Measurements from ENCODE around the gene KCNK3. TPM values are rescaled to one million over a fixed set of nuclear protein-coding genes. Genes with fewer than 3 reads are reported as not detected.

KCNK3 gene
- total and polyA plus RNA-seq, 10 of the 15 experiments (the other 5 are each of a cell fraction or from before 2014, with no cell fraction given) = 0.13 TPM; not detected in 9

- TF ChIP-seq KAT2A (conservative IDR thresholded peaks at IDR 0.05; ENCODE audit: control insufficient read depth, low read depth, low read length) = no peak
- TF ChIP-seq, protein P1, sequence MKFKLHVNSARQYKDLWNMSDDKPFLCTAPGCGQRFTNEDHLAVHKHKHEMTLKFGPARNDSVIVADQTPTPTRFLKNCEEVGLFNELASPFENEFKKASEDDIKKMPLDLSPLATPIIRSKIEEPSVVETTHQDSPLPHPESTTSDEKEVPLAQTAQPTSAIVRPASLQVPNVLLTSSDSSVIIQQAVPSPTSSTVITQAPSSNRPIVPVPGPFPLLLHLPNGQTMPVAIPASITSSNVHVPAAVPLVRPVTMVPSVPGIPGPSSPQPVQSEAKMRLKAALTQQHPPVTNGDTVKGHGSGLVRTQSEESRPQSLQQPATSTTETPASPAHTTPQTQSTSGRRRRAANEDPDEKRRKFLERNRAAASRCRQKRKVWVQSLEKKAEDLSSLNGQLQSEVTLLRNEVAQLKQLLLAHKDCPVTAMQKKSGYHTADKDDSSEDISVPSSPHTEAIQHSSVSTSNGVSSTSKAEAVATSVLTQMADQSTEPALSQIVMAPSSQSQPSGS (IDR thresholded peaks at IDR 0.05; ENCODE audit: low read length) = no peak
- TF ChIP-seq, protein P2, sequence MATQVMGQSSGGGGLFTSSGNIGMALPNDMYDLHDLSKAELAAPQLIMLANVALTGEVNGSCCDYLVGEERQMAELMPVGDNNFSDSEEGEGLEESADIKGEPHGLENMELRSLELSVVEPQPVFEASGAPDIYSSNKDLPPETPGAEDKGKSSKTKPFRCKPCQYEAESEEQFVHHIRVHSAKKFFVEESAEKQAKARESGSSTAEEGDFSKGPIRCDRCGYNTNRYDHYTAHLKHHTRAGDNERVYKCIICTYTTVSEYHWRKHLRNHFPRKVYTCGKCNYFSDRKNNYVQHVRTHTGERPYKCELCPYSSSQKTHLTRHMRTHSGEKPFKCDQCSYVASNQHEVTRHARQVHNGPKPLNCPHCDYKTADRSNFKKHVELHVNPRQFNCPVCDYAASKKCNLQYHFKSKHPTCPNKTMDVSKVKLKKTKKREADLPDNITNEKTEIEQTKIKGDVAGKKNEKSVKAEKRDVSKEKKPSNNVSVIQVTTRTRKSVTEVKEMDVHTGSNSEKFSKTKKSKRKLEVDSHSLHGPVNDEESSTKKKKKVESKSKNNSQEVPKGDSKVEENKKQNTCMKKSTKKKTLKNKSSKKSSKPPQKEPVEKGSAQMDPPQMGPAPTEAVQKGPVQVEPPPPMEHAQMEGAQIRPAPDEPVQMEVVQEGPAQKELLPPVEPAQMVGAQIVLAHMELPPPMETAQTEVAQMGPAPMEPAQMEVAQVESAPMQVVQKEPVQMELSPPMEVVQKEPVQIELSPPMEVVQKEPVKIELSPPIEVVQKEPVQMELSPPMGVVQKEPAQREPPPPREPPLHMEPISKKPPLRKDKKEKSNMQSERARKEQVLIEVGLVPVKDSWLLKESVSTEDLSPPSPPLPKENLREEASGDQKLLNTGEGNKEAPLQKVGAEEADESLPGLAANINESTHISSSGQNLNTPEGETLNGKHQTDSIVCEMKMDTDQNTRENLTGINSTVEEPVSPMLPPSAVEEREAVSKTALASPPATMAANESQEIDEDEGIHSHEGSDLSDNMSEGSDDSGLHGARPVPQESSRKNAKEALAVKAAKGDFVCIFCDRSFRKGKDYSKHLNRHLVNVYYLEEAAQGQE (IDR thresholded peaks at IDR 0.05; ENCODE audit: low read depth, low read length) = no peak
- TF ChIP-seq EZH2 (IDR thresholded peaks at IDR 0.05; ENCODE audit: borderline replicate concordance, control insufficient read depth, low read depth, low read length) = no peak
Observed at GRCh38 chr2:26699295-26699694, 6.8 kb downstream of the KCNK3 start (continued).

DNA sequence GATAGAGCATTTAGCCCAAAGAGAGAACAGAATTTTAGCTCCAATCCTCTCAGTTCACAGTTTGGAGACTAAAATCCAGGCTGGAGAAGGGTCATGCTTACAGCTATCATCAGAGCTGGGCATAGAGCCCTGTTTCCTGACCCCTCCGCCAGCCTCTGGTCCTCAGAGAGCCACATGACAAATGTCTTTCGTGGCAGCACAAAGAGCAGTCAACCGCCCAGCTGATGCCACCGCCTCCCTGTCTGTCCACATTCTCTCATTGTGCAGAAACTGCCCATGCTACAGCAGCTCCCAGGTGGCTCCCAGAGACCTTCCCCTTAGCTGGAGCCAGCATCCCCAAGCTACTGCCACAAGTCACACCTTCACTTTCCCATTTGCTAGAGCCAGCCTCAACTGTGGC lies 7.6 kb downstream of the KCNK3 start:
- Histone ChIP-seq H2AFZ (ENCODE audit: control insufficient read depth, low read depth, low read length) (no peak overlapping the region), H3K27me3 (replicated peaks in 1 of 2; ENCODE audit: control insufficient read depth in 2 of 2, insufficient read depth in 2 of 2, low read length in 1 of 2) (peaks cover 5 to 8% of the 10 kb centered on the region in 2 experiments; a peak in 3 of 4 replicates), H4K20me1 (ENCODE audit: control insufficient read depth, insufficient read depth) (no peaks in the 10 kb centered on the region), H3K27ac (ENCODE audit: control insufficient read depth, insufficient read depth) (no peak overlapping the region), H3K9me3 (replicated peaks; ENCODE audit: control insufficient read depth, insufficient read depth, low read length) (no peaks in the 10 kb centered on the region), H3K79me2 (ENCODE audit: control insufficient read depth, insufficient read depth, low read length) (no peaks in the 10 kb centered on the region), H3K4me3 (no peak overlapping the region), H3K36me3 (ENCODE audit: control insufficient read depth in 2 of 2, insufficient read depth in 2 of 2, low read length in 1 of 2) (no peaks in the 10 kb centered on the region), H3K4me2 (ENCODE audit: control insufficient read depth, insufficient read depth) (no peak overlapping the region), H3K4me1 (ENCODE audit: control insufficient read depth, insufficient read depth, low read length) (no peaks in the 10 kb centered on the region), H3K9ac (ENCODE audit: control insufficient read depth, insufficient read depth, low read length) (no peak overlapping the region)
- RAD21 ChIA-PET (ENCODE audit: unreplicated experiment) = no interaction called here
- DNase-seq (ENCODE audit: low read depth, low spot score) (no peak), FAIRE-seq (no peak), ATAC-seq (no peak)
- in situ Hi-C loops (cut with MboI) = no loop called here
- intact Hi-C loops (cut with micrococcal nuclease; ENCODE audit: unreplicated experiment) = no loop called here
- CTCF ChIA-PET = interaction anchor here (0.8 kb wide), 1 partner anchor 18 kb away, joined by 3 read pairs; no protein-coding TSS in a partner anchor
- SMC1A ChIA-PET (ENCODE audit: uncharacterized antibody, unreplicated experiment) = no interaction called here
- BruUV-seq (replicated peaks) = no TSS peak
- 17% methylated on average over 4 of the region's 4 CpGs for WGBS (ENCODE audit: insufficient coverage, insufficient replicate concordance, low lambda C conversion rate, missing lambda C conversion rate)
- POLR2A ChIA-PET = no interaction called here
- no peak for TF ChIP-seq RCOR1 (conservative IDR thresholded peaks at IDR 0.05; ENCODE audit: low read depth, low read length)
- TF ChIP-seq CHD4 (IDR thresholded peaks at IDR 0.05) = no peak
- no peak for TF ChIP-seq IKZF2 (IDR thresholded peaks at IDR 0.05)
- no peak for TF ChIP-seq CBFB (IDR thresholded peaks at IDR 0.05; ENCODE audit: low read depth)
- no peak for TF ChIP-seq JUNB (IDR thresholded peaks at IDR 0.05)
- TF ChIP-seq NFXL1 (IDR thresholded peaks at IDR 0.05; ENCODE audit: borderline replicate concordance) = no peak
- no peak for TF ChIP-seq ZNF24 (IDR thresholded peaks at IDR 0.05)
- TF ChIP-seq, protein P3, sequence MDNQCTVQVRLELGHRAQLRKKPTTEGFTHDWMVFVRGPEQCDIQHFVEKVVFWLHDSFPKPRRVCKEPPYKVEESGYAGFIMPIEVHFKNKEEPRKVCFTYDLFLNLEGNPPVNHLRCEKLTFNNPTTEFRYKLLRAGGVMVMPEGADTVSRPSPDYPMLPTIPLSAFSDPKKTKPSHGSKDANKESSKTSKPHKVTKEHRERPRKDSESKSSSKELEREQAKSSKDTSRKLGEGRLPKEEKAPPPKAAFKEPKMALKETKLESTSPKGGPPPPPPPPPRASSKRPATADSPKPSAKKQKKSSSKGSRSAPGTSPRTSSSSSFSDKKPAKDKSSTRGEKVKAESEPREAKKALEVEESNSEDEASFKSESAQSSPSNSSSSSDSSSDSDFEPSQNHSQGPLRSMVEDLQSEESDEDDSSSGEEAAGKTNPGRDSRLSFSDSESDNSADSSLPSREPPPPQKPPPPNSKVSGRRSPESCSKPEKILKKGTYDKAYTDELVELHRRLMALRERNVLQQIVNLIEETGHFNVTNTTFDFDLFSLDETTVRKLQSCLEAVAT (IDR thresholded peaks at IDR 0.05) = no peak
- no peak for TF ChIP-seq RB1 (IDR thresholded peaks at IDR 0.05; ENCODE audit: borderline replicate concordance)
- TF ChIP-seq, protein P2 (IDR thresholded peaks at IDR 0.05; ENCODE audit: low read depth, low read length) = no peak
- TF ChIP-seq HCFC1 (IDR thresholded peaks at IDR 0.05; ENCODE audit: low read length) = no peak
